Measurements from ENCODE around the gene GSTT4. TPM values are rescaled to one million over a fixed set of nuclear protein-coding genes. Genes with fewer than 3 reads are reported as not detected.

The GSTT4 gene
- polyA plus RNA-seq, 1 donor from 2014 or later = not detected

DNA sequence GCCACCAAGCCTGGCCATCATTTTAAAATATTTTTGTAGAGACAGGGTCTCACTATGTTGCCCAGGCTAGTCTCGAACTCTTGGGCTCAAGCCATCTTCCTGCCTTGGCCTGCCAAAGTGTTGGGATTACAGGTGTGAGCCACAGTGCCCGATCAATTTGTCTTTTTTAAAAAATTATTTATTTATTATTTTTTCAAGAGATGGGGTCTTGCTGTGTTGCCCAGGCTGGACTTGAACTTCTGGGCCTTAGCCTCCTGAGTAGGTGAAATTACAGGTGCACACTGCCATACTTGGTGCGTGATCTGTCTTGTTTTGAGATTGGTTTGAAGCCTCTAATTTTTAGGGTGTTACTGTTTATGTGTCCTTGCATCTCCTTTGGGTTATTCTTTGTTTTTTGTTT, 16.1 kb upstream of the GSTT4 start:
- no peaks in the 10 kb centered on the region for H3K9me2 ChIP-seq (ENCODE audit: insufficient read depth, low read length)
- no peak overlapping the region for H3K4me3 ChIP-seq (ENCODE audit: low read length)
- H3K9ac ChIP-seq (ENCODE audit: low read length) = no peak overlapping the region
- TF ChIP-seq, protein P1, sequence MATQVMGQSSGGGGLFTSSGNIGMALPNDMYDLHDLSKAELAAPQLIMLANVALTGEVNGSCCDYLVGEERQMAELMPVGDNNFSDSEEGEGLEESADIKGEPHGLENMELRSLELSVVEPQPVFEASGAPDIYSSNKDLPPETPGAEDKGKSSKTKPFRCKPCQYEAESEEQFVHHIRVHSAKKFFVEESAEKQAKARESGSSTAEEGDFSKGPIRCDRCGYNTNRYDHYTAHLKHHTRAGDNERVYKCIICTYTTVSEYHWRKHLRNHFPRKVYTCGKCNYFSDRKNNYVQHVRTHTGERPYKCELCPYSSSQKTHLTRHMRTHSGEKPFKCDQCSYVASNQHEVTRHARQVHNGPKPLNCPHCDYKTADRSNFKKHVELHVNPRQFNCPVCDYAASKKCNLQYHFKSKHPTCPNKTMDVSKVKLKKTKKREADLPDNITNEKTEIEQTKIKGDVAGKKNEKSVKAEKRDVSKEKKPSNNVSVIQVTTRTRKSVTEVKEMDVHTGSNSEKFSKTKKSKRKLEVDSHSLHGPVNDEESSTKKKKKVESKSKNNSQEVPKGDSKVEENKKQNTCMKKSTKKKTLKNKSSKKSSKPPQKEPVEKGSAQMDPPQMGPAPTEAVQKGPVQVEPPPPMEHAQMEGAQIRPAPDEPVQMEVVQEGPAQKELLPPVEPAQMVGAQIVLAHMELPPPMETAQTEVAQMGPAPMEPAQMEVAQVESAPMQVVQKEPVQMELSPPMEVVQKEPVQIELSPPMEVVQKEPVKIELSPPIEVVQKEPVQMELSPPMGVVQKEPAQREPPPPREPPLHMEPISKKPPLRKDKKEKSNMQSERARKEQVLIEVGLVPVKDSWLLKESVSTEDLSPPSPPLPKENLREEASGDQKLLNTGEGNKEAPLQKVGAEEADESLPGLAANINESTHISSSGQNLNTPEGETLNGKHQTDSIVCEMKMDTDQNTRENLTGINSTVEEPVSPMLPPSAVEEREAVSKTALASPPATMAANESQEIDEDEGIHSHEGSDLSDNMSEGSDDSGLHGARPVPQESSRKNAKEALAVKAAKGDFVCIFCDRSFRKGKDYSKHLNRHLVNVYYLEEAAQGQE (IDR thresholded peaks at IDR 0.05; ENCODE audit: borderline replicate concordance) = no peak
- TF ChIP-seq MXI1 (conservative IDR thresholded peaks at IDR 0.05; ENCODE audit: poor library complexity, severe bottlenecking) (no peak), RAD21 (conservative IDR thresholded peaks at IDR 0.05) (no peak), EZH2 (IDR thresholded peaks at IDR 0.05; ENCODE audit: borderline replicate concordance, insufficient read depth, low read length, poor library complexity, severe bottlenecking) (no peak), SMC3 (conservative IDR thresholded peaks at IDR 0.05; ENCODE audit: poor library complexity) (no peak)
- TF ChIP-seq, protein P2, sequence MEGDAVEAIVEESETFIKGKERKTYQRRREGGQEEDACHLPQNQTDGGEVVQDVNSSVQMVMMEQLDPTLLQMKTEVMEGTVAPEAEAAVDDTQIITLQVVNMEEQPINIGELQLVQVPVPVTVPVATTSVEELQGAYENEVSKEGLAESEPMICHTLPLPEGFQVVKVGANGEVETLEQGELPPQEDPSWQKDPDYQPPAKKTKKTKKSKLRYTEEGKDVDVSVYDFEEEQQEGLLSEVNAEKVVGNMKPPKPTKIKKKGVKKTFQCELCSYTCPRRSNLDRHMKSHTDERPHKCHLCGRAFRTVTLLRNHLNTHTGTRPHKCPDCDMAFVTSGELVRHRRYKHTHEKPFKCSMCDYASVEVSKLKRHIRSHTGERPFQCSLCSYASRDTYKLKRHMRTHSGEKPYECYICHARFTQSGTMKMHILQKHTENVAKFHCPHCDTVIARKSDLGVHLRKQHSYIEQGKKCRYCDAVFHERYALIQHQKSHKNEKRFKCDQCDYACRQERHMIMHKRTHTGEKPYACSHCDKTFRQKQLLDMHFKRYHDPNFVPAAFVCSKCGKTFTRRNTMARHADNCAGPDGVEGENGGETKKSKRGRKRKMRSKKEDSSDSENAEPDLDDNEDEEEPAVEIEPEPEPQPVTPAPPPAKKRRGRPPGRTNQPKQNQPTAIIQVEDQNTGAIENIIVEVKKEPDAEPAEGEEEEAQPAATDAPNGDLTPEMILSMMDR (IDR thresholded peaks at IDR 0.05; ENCODE audit: poor library complexity, severe bottlenecking) = no peak
- H3K27me3 ChIP-seq (ENCODE audit: insufficient read depth, low read depth, low read length) = no peaks in the 10 kb centered on the region
- no peaks in the 10 kb centered on the region for H3F3A ChIP-seq (ENCODE audit: insufficient read depth, low read length, poor library complexity, severe bottlenecking)
- no peaks in the 10 kb centered on the region for H3K9me3 ChIP-seq (ENCODE audit: low read length)
- H2AFZ ChIP-seq (ENCODE audit: low read depth, low read length) = no peak overlapping the region
- no peak overlapping the region for H3K4me2 ChIP-seq (ENCODE audit: low read length)
- peaks cover 3% of the 10 kb centered on the region for H3K36me3 ChIP-seq (ENCODE audit: insufficient read depth, low read length)
- H3K27ac ChIP-seq (ENCODE audit: low read length) = no peak overlapping the region
- no peaks in the 10 kb centered on the region for H4K20me1 ChIP-seq (ENCODE audit: insufficient read depth)
- H3K79me2 ChIP-seq (replicated peaks; ENCODE audit: insufficient read depth, low read length) = peaks cover 30% of the 10 kb centered on the region

DNA sequence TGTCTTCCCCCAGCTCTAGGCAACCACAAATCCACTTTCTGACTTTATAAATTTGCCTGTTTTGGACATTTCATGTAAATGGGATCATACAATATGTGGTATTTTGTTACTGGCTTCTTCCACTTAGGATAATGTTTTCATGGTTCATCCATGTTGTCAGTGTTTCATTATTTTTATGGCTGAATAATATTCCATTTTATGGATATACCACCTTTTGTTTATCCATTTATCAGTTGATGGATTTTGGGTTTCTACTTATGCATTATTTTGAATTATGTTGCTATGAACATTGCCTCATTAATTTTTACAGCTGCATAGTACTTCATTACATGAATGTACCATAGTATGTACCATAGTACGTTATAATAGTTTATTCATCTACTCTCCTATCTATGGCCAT, 10.9 kb upstream of the GSTT4 start:
- no peak overlapping the region for H2AFZ ChIP-seq (ENCODE audit: low read depth, low read length)
- no peaks in the 10 kb centered on the region for H3F3A ChIP-seq (ENCODE audit: insufficient read depth, low read length, poor library complexity, severe bottlenecking)
- no peaks in the 10 kb centered on the region for H3K9me2 ChIP-seq (ENCODE audit: insufficient read depth, low read length)
- H3K4me2 ChIP-seq (ENCODE audit: low read length) = no peak overlapping the region
- H3K27ac ChIP-seq (ENCODE audit: low read length) = no peak overlapping the region
- TF ChIP-seq SMC3 (conservative IDR thresholded peaks at IDR 0.05; ENCODE audit: poor library complexity) (no peak), POLR2AphosphoS5 (IDR thresholded peaks at IDR 0.05) (no peak), MXI1 (conservative IDR thresholded peaks at IDR 0.05; ENCODE audit: poor library complexity, severe bottlenecking) (no peak), EZH2 (IDR thresholded peaks at IDR 0.05; ENCODE audit: borderline replicate concordance, insufficient read depth, low read length, poor library complexity, severe bottlenecking) (no peak), EP300 (conservative IDR thresholded peaks at IDR 0.05; ENCODE audit: poor library complexity, severe bottlenecking) (no peak), TAF1 (IDR thresholded peaks at IDR 0.05; ENCODE audit: low read depth) (no peak), RAD21 (conservative IDR thresholded peaks at IDR 0.05) (no peak)
- TF ChIP-seq, protein P2 (IDR thresholded peaks at IDR 0.05; ENCODE audit: poor library complexity, severe bottlenecking) = no peak
- TF ChIP-seq, protein P1 (IDR thresholded peaks at IDR 0.05; ENCODE audit: borderline replicate concordance) = no peak
- no peaks in the 10 kb centered on the region for H4K20me1 ChIP-seq (ENCODE audit: insufficient read depth)
- H3K36me3 ChIP-seq (ENCODE audit: insufficient read depth, low read length) = peaks cover 7% of the 10 kb centered on the region
- no peak overlapping the region for H3K9ac ChIP-seq (ENCODE audit: low read length)
- H3K9me3 ChIP-seq (ENCODE audit: low read length) = no peaks in the 10 kb centered on the region
- peaks cover 57% of the 10 kb centered on the region for H3K79me2 ChIP-seq (replicated peaks; ENCODE audit: insufficient read depth, low read length)
- H3K27me3 ChIP-seq (ENCODE audit: insufficient read depth, low read depth, low read length) = no peaks in the 10 kb centered on the region
- H3K4me3 ChIP-seq (ENCODE audit: low read length) = no peak overlapping the region
